Kidney capillary endothelial cell (primary cell): ENCODE measurements around the gene PNMA1.

Experiments
- DNase-seq: peaks from one replicate; pipeline ENCODE4 v3.0.0-alpha.2; 2018; ENCODE audit warnings: low spot score

The PNMA1 gene

GRCh38 chr14:73663548-73664212 lies 50.5 kb downstream of the PNMA1 start:
- DNase-seq: no peak

DNA sequence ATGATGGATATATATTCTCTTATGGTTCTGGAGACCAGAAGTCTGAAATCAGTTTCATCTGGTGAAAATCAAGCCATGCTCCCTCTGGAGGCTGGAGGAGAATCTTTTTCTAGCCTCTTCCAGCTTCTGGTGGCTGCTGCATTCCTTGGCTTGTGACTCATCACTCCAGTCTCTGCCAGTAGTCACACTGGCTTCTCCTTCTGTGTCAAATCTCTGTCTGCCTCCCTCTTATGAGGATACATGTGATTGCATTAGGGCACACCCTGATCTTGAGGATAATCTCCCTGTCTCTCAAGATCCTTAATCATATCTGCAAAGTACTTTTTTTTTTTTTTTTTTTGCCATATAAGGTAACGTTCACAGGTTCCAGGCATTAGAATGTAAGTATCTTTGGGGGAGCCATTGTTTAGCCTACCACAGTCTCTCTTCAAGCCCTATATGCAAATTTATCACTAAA lies 51.7 kb downstream of the PNMA1 start:
- DNase-seq: peak; percentile 81

DNA sequence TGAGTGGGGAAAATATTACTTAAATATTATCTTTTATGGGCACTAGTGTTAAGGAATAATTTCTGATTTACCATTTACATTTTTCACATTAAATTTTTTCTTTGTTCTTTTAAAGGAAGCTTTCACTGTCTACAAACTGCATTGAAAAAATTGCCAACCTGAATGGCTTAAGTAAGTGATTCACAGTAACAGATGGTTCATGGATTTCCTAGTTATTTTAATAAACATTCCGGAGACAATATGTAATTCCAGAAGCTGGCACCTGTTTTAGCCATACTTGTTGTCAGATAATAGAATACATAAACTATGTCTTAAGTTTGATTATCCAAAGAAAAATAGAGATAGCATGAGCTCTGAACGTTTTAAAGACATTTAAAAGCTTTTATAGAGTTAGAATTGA lies 52.3 kb downstream of the PNMA1 start:
- no peak for DNase-seq
